B cell (primary cell): ENCODE data around the gene RET.

Source experiments
- EZH2 ChIP-seq: IDR thresholded peaks from 2 replicates; pipeline ENCODE4 v1.6.1; 2012; ENCODE audit warnings: borderline replicate concordance, low read depth, mild to moderate bottlenecking, moderate library complexity, low read length; ENCODE audit not compliant: insufficient read depth, poor library complexity, severe bottlenecking
- TF ChIP-seq, protein P1 (sequence below): fragments of 200-600 bp; IDR thresholded peaks from one replicate; pipeline ENCODE4 v1.8.0; 2022; ENCODE audit warnings: antibody characterized with exemption, mild to moderate bottlenecking

DNA sequence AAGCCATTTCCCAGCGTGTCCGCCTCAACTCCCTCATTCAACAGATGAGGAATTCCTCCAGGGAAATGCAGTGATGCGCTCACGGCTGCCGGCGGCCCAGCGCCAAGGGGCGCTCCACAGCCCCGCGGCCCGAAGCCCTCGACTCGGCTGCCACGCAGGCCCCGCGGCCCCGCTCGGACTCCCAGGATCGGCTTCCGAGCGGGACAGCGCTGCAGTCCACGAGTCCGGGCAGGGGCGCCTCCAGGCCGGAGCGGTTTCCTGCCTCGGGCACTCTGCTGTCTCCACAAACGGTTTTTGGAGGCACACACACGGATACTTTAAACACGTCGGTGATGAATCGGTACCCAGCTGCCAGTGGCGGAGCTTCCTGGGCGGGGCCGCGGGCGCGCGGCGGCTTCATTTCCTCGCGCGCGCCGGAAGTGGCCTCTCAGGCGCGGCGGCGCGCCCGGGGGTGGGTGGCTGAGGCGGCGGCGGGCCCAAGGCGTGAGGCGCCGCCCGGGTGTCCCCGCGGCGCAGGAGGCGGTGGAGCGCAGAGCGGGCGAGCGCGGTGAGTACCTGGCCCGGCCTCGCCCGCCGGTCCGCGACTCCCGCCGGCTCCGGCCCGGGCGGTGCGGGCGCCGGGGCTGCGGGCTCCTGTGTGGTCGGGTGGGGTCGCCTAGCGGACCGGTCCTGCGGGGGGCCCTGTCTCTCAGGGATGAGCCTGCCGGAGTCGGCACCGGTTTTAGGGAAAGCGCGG is 61.3 kb downstream of the RET start, which contains the start of gene CSGALNACT2:
- TF ChIP-seq, protein P1, sequence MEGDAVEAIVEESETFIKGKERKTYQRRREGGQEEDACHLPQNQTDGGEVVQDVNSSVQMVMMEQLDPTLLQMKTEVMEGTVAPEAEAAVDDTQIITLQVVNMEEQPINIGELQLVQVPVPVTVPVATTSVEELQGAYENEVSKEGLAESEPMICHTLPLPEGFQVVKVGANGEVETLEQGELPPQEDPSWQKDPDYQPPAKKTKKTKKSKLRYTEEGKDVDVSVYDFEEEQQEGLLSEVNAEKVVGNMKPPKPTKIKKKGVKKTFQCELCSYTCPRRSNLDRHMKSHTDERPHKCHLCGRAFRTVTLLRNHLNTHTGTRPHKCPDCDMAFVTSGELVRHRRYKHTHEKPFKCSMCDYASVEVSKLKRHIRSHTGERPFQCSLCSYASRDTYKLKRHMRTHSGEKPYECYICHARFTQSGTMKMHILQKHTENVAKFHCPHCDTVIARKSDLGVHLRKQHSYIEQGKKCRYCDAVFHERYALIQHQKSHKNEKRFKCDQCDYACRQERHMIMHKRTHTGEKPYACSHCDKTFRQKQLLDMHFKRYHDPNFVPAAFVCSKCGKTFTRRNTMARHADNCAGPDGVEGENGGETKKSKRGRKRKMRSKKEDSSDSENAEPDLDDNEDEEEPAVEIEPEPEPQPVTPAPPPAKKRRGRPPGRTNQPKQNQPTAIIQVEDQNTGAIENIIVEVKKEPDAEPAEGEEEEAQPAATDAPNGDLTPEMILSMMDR, result peak; percentile 5
- TF ChIP-seq EZH2, result no peak
